ENCODE results near the gene MARVELD1.

Gene MARVELD1

GRCh38 chr10:97729014-97729413, 15.5 kb downstream of the MARVELD1 start:
- TF ChIP-seq CTCF (IDR thresholded peaks at IDR 0.05; ENCODE audit: extremely low read depth, missing control alignments) = no peak
- DNase-seq (ENCODE audit: low spot score) = no peak

GRCh38 chr10:97731346-97732051, 18.0 kb downstream of the MARVELD1 start:
- DNase-seq (ENCODE audit: low spot score) = peak; percentile 54
- TF ChIP-seq CTCF (IDR thresholded peaks at IDR 0.05; ENCODE audit: extremely low read depth, missing control alignments) = peak; percentile 60

GRCh38 chr10:97732052-97732359, 18.5 kb downstream of the MARVELD1 start:
- DNase-seq (ENCODE audit: low spot score) = no peak
- TF ChIP-seq CTCF (IDR thresholded peaks at IDR 0.05; ENCODE audit: extremely low read depth, missing control alignments) = no peak

GRCh38 chr10:97733256-97733655, 19.7 kb downstream of the MARVELD1 start:
- TF ChIP-seq CTCF (IDR thresholded peaks at IDR 0.05; ENCODE audit: extremely low read depth, missing control alignments) = no peak
- no peak for DNase-seq (ENCODE audit: low spot score)

GRCh38 chr10:97734021-97734420, 20.5 kb downstream of the MARVELD1 start:
- DNase-seq (ENCODE audit: low spot score) = no peak
- TF ChIP-seq CTCF (IDR thresholded peaks at IDR 0.05; ENCODE audit: extremely low read depth, missing control alignments) = no peak

- no peak for DNase-seq (ENCODE audit: low spot score)
- TF ChIP-seq CTCF (IDR thresholded peaks at IDR 0.05; ENCODE audit: extremely low read depth, missing control alignments) = no peak
Observed at GRCh38 chr10:97736403-97736901, 22.9 kb downstream of the MARVELD1 start.

- no peak for TF ChIP-seq CTCF (IDR thresholded peaks at IDR 0.05; ENCODE audit: extremely low read depth, missing control alignments)
- DNase-seq (ENCODE audit: low spot score) = peak; percentile 97
Observed at GRCh38 chr10:97736902-97737769, 23.6 kb downstream of the MARVELD1 start, which contains the start of gene ZFYVE27. Gene ZFYVE27, plus strand, starts transcription at chr10:97737128. Its CDS starts 1,350 bp downstream, at chr10:97738478.

Measured in GM20000 (cell line).